Stomach (tissue), 4 donors: ENCODE data around the gene NME2.

Experiments
- CTCF ChIP-seq, 7 experiments: fragments of 450-650 bp in 4 of 7; fragments of 200-600 bp in 3 of 7; sonication (generic) in 3 of 7; IDR thresholded peaks; one replicate each; pipeline ENCODE4 v1.5.1; 2016 to 2019; ENCODE audit warnings: antibody characterized with exemption in 7 of 7, control low read depth in 2 of 7, mild to moderate bottlenecking in 1 of 7
- EP300 ChIP-seq: sonication (generic); formaldehyde crosslinking; IDR thresholded peaks from one replicate; pipeline ENCODE4 v1.6.1; 2017; ENCODE audit warnings: antibody characterized with exemption
- POLR2A ChIP-seq, 4 donors: fragments of 450-650 bp; IDR thresholded peaks; one replicate each; pipeline ENCODE4 v1.6.1; 2016; ENCODE audit warnings: antibody characterized with exemption in 4 of 4, control low read depth in 2 of 4, mild to moderate bottlenecking in 1 of 4, moderate library complexity in 1 of 4
- POLR2AphosphoS5 ChIP-seq, 3 donors: sonication (generic); formaldehyde crosslinking; IDR thresholded peaks; one replicate each; pipeline ENCODE4 v1.6.1; 2016; ENCODE audit warnings: antibody characterized with exemption in 3 of 3

- no peak for TF ChIP-seq CTCF (IDR thresholded peaks at IDR 0.05)
- TF ChIP-seq POLR2AphosphoS5 (IDR thresholded peaks at IDR 0.05) = no peak
- TF ChIP-seq POLR2A (IDR thresholded peaks at IDR 0.05) = no peak
- TF ChIP-seq EP300 = no peak
Measured at GRCh38 chr17:51170736-51171135, 4.5 kb downstream of the NME2 start.
